ENCODE results near the gene RPS25. TPM values are rescaled to one million over a fixed set of nuclear protein-coding genes. Genes with fewer than 3 reads are reported as not detected.
"Not testable (repeated sequence)": the region's sequence is repeated elsewhere in the genome, so short reads cannot be mapped to it uniquely, and the experiment has no call there.

The RPS25 gene
- polyA plus RNA-seq, 1 donor from 2014 or later: 1,728 TPM

DNA sequence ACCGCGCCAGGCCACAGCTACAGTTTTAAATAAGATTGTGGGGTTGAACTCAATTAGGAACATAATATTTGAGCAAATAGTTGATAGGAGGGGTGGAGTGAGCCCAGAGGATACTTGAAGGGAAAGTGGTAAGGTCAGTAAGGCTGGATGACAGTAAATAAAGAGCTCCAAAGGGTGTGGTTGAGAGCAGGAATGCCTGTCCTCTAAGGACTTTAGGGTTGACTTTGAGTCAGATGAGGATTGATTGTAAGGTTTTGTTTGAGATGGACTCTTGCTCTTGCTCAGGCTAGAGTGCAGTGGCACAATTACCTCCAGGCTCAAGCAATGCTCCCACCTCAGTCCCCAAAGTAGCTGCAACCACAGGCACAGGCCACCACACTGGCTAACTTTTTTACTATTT is 44.2 kb downstream of the RPS25 start:
- Histone ChIP-seq H3K4me3 (ENCODE audit: low read length) (no peak overlapping the region), H3K9me2 (ENCODE audit: insufficient read depth, low read length) (no peaks in the 10 kb centered on the region), H3K27ac (ENCODE audit: low read length) (no peak overlapping the region), H2AFZ (ENCODE audit: low read depth, low read length) (no peak overlapping the region), H3K9me3 (ENCODE audit: low read length) (no peaks in the 10 kb centered on the region), H3K79me2 (replicated peaks; ENCODE audit: insufficient read depth, low read length) (no peaks in the 10 kb centered on the region), H3K36me3 (ENCODE audit: insufficient read depth, low read length) (no peaks in the 10 kb centered on the region), H4K20me1 (ENCODE audit: insufficient read depth) (no peaks in the 10 kb centered on the region), H3K4me2 (ENCODE audit: low read length) (no peak overlapping the region), H3K9ac (ENCODE audit: low read length) (no peak overlapping the region), H3K27me3 (ENCODE audit: insufficient read depth, low read depth, low read length) (no peaks in the 10 kb centered on the region), H3F3A (ENCODE audit: insufficient read depth, low read length, poor library complexity, severe bottlenecking) (no peaks in the 10 kb centered on the region)
- no peak for TF ChIP-seq RAD21 (conservative IDR thresholded peaks at IDR 0.05)
- no peak for TF ChIP-seq TAF1 (IDR thresholded peaks at IDR 0.05; ENCODE audit: low read depth)
- TF ChIP-seq, protein P1, sequence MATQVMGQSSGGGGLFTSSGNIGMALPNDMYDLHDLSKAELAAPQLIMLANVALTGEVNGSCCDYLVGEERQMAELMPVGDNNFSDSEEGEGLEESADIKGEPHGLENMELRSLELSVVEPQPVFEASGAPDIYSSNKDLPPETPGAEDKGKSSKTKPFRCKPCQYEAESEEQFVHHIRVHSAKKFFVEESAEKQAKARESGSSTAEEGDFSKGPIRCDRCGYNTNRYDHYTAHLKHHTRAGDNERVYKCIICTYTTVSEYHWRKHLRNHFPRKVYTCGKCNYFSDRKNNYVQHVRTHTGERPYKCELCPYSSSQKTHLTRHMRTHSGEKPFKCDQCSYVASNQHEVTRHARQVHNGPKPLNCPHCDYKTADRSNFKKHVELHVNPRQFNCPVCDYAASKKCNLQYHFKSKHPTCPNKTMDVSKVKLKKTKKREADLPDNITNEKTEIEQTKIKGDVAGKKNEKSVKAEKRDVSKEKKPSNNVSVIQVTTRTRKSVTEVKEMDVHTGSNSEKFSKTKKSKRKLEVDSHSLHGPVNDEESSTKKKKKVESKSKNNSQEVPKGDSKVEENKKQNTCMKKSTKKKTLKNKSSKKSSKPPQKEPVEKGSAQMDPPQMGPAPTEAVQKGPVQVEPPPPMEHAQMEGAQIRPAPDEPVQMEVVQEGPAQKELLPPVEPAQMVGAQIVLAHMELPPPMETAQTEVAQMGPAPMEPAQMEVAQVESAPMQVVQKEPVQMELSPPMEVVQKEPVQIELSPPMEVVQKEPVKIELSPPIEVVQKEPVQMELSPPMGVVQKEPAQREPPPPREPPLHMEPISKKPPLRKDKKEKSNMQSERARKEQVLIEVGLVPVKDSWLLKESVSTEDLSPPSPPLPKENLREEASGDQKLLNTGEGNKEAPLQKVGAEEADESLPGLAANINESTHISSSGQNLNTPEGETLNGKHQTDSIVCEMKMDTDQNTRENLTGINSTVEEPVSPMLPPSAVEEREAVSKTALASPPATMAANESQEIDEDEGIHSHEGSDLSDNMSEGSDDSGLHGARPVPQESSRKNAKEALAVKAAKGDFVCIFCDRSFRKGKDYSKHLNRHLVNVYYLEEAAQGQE (IDR thresholded peaks at IDR 0.05; ENCODE audit: borderline replicate concordance): no peak
- TF ChIP-seq MXI1 (conservative IDR thresholded peaks at IDR 0.05; ENCODE audit: poor library complexity, severe bottlenecking): no peak
- TF ChIP-seq EP300 (conservative IDR thresholded peaks at IDR 0.05; ENCODE audit: poor library complexity, severe bottlenecking): no peak
- TF ChIP-seq, protein P2, sequence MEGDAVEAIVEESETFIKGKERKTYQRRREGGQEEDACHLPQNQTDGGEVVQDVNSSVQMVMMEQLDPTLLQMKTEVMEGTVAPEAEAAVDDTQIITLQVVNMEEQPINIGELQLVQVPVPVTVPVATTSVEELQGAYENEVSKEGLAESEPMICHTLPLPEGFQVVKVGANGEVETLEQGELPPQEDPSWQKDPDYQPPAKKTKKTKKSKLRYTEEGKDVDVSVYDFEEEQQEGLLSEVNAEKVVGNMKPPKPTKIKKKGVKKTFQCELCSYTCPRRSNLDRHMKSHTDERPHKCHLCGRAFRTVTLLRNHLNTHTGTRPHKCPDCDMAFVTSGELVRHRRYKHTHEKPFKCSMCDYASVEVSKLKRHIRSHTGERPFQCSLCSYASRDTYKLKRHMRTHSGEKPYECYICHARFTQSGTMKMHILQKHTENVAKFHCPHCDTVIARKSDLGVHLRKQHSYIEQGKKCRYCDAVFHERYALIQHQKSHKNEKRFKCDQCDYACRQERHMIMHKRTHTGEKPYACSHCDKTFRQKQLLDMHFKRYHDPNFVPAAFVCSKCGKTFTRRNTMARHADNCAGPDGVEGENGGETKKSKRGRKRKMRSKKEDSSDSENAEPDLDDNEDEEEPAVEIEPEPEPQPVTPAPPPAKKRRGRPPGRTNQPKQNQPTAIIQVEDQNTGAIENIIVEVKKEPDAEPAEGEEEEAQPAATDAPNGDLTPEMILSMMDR (IDR thresholded peaks at IDR 0.05; ENCODE audit: poor library complexity, severe bottlenecking): no peak
- no peak for TF ChIP-seq POLR2AphosphoS5 (IDR thresholded peaks at IDR 0.05)
- no peak for TF ChIP-seq EZH2 (IDR thresholded peaks at IDR 0.05; ENCODE audit: borderline replicate concordance, insufficient read depth, low read length, poor library complexity, severe bottlenecking)
- no peak for TF ChIP-seq SMC3 (conservative IDR thresholded peaks at IDR 0.05; ENCODE audit: poor library complexity)

DNA sequence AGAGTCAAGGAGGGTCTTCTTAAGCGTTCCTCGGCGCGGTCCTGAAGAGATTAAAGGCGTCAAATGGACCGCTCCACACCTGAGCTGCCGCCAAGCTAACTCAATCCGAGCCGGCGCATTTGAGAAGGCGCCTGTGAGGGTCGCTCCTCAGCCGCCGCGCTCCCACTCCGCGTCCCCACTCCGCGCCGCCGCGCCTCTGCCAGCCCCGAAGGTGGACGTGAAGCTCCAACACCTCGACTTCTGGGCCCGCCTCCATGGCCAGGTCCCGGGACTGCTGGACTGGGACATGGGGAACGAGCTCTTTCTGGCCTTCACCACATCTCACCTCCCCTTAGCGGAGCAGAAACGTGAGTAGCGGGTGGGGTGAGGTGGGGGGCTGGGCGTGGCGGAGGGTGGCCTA is 46.5 kb downstream of the RPS25 start, which contains the start of gene FOXR1:
Gene FOXR1 (plus strand): TSS at position 116 of the 400 bp plus-strand sequence. CDS start 171 bp downstream, at position 287.
- no peaks in the 10 kb centered on the region for H3K36me3 ChIP-seq (ENCODE audit: insufficient read depth, low read length)
- no peaks in the 10 kb centered on the region for H3K9me3 ChIP-seq (ENCODE audit: low read length)
- no peaks in the 10 kb centered on the region for H3K27me3 ChIP-seq (ENCODE audit: insufficient read depth, low read depth, low read length)
- H4K20me1 ChIP-seq (ENCODE audit: insufficient read depth): no peaks in the 10 kb centered on the region
- no peak within 1 kb of the TSS for H2AFZ ChIP-seq (ENCODE audit: low read depth, low read length)
- no peaks in the 10 kb centered on the region for H3K79me2 ChIP-seq (replicated peaks; ENCODE audit: insufficient read depth, low read length)
- H3K9ac ChIP-seq (ENCODE audit: low read length): no peak within 1 kb of the TSS
- no peak within 1 kb of the TSS for H3K27ac ChIP-seq (ENCODE audit: low read length)
- H3K4me3 ChIP-seq (ENCODE audit: low read length): no peak within 1 kb of the TSS
- no peak within 1 kb of the TSS for H3K4me2 ChIP-seq (ENCODE audit: low read length)
- TF ChIP-seq RAD21 (conservative IDR thresholded peaks at IDR 0.05): no peak
- TF ChIP-seq TAF1 (IDR thresholded peaks at IDR 0.05; ENCODE audit: low read depth): no peak
- TF ChIP-seq, protein P2 (IDR thresholded peaks at IDR 0.05; ENCODE audit: poor library complexity, severe bottlenecking): no peak
- TF ChIP-seq EZH2 (IDR thresholded peaks at IDR 0.05; ENCODE audit: borderline replicate concordance, insufficient read depth, low read length, poor library complexity, severe bottlenecking): no peak
- TF ChIP-seq MXI1 (conservative IDR thresholded peaks at IDR 0.05; ENCODE audit: poor library complexity, severe bottlenecking): no peak
- TF ChIP-seq, protein P1 (IDR thresholded peaks at IDR 0.05; ENCODE audit: borderline replicate concordance): no peak
- no peak for TF ChIP-seq SMC3 (conservative IDR thresholded peaks at IDR 0.05; ENCODE audit: poor library complexity)
- no peak for TF ChIP-seq POLR2AphosphoS5 (IDR thresholded peaks at IDR 0.05)
- TF ChIP-seq EP300 (conservative IDR thresholded peaks at IDR 0.05; ENCODE audit: poor library complexity, severe bottlenecking): no peak
- H3K9me2 ChIP-seq (ENCODE audit: insufficient read depth, low read length): no peaks in the 10 kb centered on the region
- H3F3A ChIP-seq (ENCODE audit: insufficient read depth, low read length, poor library complexity, severe bottlenecking): no peaks in the 10 kb centered on the region

DNA sequence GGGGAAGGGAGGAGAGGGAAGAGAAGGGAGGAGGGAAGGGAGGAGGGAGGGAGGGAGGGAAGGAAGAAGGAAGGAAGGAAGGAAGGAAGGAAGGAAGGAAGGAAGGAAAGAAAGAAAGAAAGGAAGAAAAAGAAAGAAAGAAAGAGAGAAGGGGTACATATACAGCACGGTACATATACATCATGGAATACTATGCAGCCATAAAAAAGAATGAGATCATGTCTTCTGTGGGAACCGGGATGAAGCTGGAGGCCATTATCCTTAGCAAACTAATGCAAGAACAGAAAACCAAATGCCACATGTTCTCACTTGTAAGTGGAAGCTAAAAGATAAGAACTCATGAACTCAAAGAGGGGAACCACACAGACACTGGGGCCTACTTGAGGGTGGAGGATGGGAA is 48.6 kb downstream of the RPS25 start:
- H3K4me3 ChIP-seq (ENCODE audit: low read length); H4K20me1 ChIP-seq (ENCODE audit: insufficient read depth); H3K27me3 ChIP-seq (ENCODE audit: insufficient read depth, low read depth, low read length); H3K9me3 ChIP-seq (ENCODE audit: low read length); H3K9ac ChIP-seq (ENCODE audit: low read length); H2AFZ ChIP-seq (ENCODE audit: low read depth, low read length); H3K4me2 ChIP-seq (ENCODE audit: low read length); H3F3A ChIP-seq (ENCODE audit: insufficient read depth, low read length, poor library complexity, severe bottlenecking); H3K27ac ChIP-seq (ENCODE audit: low read length); H3K36me3 ChIP-seq (ENCODE audit: insufficient read depth, low read length); H3K9me2 ChIP-seq (ENCODE audit: insufficient read depth, low read length); H3K79me2 ChIP-seq (replicated peaks; ENCODE audit: insufficient read depth, low read length): not testable (repeated sequence)

Data from neural cell (in vitro differentiated cells).